Renal cortical epithelial cell (primary cell): ENCODE data around the gene FMO1. TPM values are rescaled to one million over a fixed set of nuclear protein-coding genes. Genes with fewer than 3 reads are reported as not detected.
"Not testable (repeated sequence)": the region's sequence is repeated elsewhere in the genome, so short reads cannot be mapped to it uniquely, and the experiment has no call there.

Experiments
- DNase-seq: peaks from one replicate; pipeline ENCODE4 v3.0.0-alpha.2; 2011; ENCODE audit warnings: low read depth
- total RNA-seq: library from RNA; depleted of rRNA; stranded (reverse); fragments of >200 nt; gene quantifications from 2 replicates; pipeline ENCODE4 v1.2.3, GENCODE V29; 2014

FMO1 gene
- 0.45 and 0.87 TPM in 2 replicates for total RNA-seq

GRCh38 chr1:171248302-171248701 lies at the start of gene FMO1:
TSS of gene FMO1 (plus strand) at chr1:171248494. CDS start at chr1:171258088, 9,594 bp downstream.
- no peak for DNase-seq

GRCh38 chr1:171204296-171204695 lies 44.0 kb upstream of the FMO1 start:
- no peak for DNase-seq

DNA sequence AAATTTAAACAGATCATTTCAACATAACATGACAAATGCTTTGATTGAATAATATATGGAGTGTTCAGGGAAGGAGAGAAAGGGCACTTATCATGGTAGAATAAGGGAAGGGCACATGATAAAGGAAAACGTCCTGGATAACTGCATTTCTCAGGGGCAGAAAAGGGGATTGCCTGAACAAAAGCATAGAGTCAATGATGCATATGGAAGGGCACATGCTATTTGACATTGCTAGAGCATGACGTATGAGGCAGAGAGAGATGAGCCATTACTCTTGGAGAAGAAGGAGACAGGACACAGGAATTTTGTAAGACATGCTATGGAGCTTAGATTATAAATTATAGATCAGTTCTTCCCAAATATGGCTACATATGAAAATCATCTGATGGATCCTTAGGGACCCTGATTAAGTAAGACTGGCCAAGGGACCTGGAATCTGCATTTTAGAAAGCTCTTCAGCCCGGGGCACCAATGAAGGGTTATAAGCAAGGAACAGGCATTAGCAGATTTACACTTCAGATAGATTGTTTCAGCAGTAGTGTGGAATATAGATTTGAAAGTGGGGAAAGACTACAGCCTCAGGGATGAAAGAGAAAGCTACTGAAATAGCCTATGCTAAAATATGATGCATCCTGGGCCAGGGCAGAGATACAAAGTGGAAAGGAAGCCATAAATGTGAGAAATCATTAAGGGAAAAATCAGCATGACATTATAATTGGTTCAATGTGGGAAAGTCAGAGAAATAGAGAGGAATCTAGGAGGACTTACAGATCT lies 41.9 kb upstream of the FMO1 start:
- DNase-seq = no peak

GRCh38 chr1:171206978-171207355 lies 41.3 kb upstream of the FMO1 start:
- no peak for DNase-seq

- DNase-seq = no peak
Measured at GRCh38 chr1:171207377-171207776, 40.9 kb upstream of the FMO1 start.

DNA sequence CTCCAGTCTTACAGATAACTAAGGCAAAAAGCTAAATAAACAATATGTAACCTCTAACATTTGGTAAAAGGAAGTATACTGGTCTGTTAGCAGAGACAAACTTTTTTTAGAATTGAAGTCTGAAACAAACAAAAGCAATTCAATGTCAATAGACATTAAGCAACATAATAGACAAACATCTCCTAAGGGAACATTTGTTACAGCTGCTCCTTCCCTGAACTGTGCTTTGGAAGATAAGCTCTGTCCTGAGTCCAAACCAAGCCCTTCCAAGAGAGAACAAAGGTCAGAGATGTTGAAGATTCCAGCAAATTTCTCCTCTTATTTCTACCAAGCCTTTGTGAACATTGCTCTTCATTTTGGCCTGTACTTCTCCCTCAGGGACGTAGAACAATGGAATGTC lies 37.9 kb upstream of the FMO1 start:
- DNase-seq = no peak

GRCh38 chr1:171212607-171213351 lies 35.5 kb upstream of the FMO1 start:
- DNase-seq = no peak

- DNase-seq = no peak
Measured at GRCh38 chr1:171213559-171214454, 34.5 kb upstream of the FMO1 start.

DNA sequence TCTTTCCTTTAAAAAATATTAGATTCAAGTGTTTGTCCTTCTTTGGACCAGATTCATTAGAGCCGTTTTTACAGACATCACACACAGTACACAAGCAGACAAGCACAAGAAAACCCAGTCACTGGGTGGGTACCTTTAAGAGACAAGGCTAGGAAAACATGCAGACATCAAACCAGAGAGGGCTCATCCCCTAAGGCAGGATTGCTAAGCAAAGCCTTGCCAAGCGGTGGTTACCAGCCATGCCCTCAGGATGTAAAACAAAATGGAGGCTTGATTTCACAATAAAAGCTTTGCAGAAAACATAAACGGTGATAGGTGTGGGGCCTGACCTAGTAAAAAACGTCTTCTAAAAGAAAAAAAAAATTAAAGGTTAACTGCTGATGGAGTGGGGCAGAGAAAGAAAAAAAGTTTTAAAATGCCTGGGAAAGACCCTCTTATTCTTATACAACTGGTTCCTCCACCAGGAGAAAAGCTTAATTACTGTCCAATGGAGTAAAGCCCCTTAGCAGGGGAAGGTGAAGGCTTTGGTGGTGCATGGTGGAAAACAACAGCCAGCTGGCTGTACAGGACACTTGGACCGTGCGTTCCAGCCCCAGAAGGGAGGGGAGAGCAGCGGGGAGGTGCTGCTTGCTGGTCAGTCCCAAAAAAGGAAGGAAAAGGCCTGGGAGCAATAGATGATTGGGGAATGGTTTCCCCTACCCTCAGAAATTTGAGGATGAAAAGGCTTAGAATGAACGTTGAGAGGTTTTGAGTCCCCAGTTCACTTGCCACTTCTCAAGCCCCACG lies 30.4 kb upstream of the FMO1 start:
- no peak for DNase-seq

GRCh38 chr1:171218661-171219060 lies 29.6 kb upstream of the FMO1 start:
- no peak for DNase-seq

DNA sequence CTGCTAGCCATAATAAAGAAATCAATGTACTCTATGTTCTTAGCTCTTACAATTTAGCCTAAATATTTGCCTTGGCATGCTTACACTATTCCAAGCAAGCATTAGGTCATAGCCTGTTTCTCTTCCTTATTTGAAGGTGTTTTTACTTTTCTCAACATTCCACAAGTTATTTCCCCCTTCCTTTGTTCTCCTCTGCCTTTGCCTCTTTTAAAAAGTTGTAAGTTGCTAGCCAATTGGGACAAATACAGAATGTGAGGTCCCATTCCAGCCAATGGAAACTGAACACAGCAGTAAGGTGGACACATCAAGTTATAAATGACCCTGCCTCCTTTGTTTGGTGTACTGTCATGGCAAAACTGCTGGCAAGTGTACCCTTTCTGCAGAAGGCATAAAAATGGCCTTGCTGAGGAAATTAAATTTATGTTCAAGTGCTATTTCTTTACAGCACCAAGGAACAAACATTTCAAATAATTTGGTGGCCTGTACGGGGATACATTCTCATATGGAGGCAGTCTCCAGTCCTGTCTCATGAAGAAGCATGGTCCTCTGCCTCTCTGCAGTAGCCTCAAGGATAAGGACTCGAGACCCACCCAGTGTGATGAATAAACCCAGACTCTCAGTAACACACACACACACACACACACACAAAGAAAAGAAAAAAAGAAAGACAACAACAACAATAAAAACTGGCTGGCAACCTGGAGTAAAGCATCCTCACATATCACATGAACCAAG lies 28.8 kb upstream of the FMO1 start:
- DNase-seq = peak; percentile 55

GRCh38 chr1:171220081-171220420 lies 28.2 kb upstream of the FMO1 start:
- peak; percentile 93 for DNase-seq

- DNase-seq = no peak
Measured at GRCh38 chr1:171220581-171221054, 27.7 kb upstream of the FMO1 start.

- DNase-seq = peak; percentile 34
Measured at GRCh38 chr1:171221665-171222591, 26.4 kb upstream of the FMO1 start.

GRCh38 chr1:171222936-171223335 lies 25.4 kb upstream of the FMO1 start:
- DNase-seq = no peak

GRCh38 chr1:171224257-171224656 lies 24.0 kb upstream of the FMO1 start:
- not testable (repeated sequence) for DNase-seq

- peak; percentile 73 for DNase-seq
Measured at GRCh38 chr1:171226747-171227370, 21.4 kb upstream of the FMO1 start.

DNA sequence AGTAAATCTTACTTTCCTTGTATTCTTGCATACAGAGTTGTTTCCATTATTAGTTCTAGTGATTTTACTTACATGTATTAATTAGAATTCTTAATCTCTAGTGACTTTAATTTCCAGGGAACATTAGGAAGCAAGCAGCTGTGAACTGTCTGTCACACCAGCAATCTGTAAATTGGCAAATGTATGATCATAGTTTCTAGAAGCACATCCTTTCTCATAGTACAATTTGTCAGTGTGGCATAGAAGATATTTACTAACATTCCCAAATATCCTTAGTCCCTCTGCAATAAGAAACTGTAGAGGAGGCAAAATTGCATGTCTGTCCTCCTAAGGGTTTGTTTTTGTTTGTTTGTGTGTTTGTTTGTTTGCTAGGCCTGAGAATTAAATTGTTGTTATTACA lies 17.0 kb upstream of the FMO1 start:
- DNase-seq = no peak

DNA sequence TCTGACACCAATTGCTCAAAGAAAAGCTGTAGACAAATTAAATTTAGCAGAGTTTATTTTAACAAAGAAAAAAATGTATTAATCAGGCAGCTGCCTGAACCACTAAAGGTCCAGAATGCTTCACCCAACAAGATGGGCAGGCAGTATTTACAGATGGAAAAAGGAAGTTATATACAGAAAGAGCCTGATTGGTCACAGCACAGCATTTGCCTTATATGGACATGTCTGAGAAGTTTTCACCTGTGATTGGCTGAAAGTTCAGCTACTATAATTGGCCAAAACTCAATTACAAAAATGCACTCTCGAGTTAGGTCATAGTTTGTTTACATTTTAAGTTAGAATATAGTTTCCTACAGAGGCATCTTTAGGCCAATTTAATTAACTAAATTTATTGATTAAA lies 15.1 kb upstream of the FMO1 start:
- DNase-seq = no peak
